ENCODE results near the gene BMPR1B. TPM values are rescaled to one million over a fixed set of nuclear protein-coding genes. Genes with fewer than 3 reads are reported as not detected.

BMPR1B gene
- total and polyA plus RNA-seq, 9 of the 15 experiments (the other 6 are each of a cell fraction or from before 2014, with no cell fraction given) = 0.01 TPM; not detected in 8

DNA sequence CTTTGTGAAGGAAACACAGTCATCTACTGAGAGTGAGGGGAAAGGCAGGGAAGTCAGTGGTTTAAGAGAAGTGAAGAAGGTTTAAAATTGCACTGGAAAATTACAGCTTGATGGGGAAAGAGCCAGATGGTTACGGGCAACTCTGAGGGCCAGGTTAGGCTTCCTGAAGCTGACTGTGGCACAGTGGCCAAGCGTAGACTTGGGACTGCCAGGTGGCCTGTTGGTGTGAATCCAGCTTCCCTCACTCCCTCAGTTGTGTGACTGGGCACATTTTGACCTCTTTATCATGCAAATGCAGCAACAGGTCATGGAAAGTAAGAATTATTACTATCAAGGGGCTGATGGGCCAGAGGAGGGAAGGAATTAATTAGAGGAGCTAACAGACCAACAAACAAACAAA lies 400.9 kb downstream of the BMPR1B start:
- in situ Hi-C loops (cut with MboI) = loop anchor here (25.0 kb wide), 1 partner anchor 354 kb away; no protein-coding TSS in a partner anchor
- BruUV-seq (replicated peaks) = no TSS peak
- ChIA-PET POLR2A (no interaction called here), CTCF (ENCODE audit: low intra/inter-chr PET ratio) (interaction anchor here (0.6 kb wide), 1 partner anchor 1904 kb away, joined by 3 read pairs; no protein-coding TSS in a partner anchor)
- no peak for FAIRE-seq
- Histone ChIP-seq H4K20me1 (replicated peaks; ENCODE audit: control insufficient read depth, insufficient read depth, low read length) (no peaks in the 10 kb centered on the region), H3K4me3 (no peak overlapping the region), H3K9me3 (replicated peaks; ENCODE audit: control insufficient read depth, insufficient read depth, low read depth, low read length) (no peaks in the 10 kb centered on the region), H3K36me3 (ENCODE audit: control insufficient read depth, insufficient read depth, low read length) (no peaks in the 10 kb centered on the region), H3K4me2 (ENCODE audit: insufficient read depth, low read length) (no peak overlapping the region), H3K9ac (ENCODE audit: insufficient read depth in 1 of 2, low read depth in 2 of 2, low read length in 2 of 2) (no peak overlapping the region), H3K79me2 (ENCODE audit: control insufficient read depth, insufficient read depth, low read length) (no peaks in the 10 kb centered on the region), H3K27me3 (ENCODE audit: control insufficient read depth in 2 of 2, insufficient read depth in 2 of 2, low read length in 2 of 2) (peaks cover 0 to 5% of the 10 kb centered on the region in 2 experiments; a peak in 3 of 5 replicates), H2AFZ (ENCODE audit: low read depth, low read length) (no peak overlapping the region), H3K27ac (ENCODE audit: extremely low read depth, low read depth, low read length) (no peak overlapping the region), H3K4me1 (replicated peaks in 1 of 2; ENCODE audit: control insufficient read depth in 2 of 2, insufficient read depth in 2 of 2, low read length in 2 of 2) (no peaks in the 10 kb centered on the region), H3K9me1 (ENCODE audit: control insufficient read depth, insufficient read depth, low read length) (no peaks in the 10 kb centered on the region)
- intact Hi-C loops (cut with micrococcal nuclease) = no loop called here
- no peak for DNase-seq (ENCODE audit: extremely low read depth in 1 of 4, low spot score in 3 of 4)
- WGBS (ENCODE audit: insufficient coverage, low coverage, missing lambda C conversion rate) = 0% methylated on average over 2 of the region's 2 CpGs
- no peak for ATAC-seq
- no peak for TF ChIP-seq MCM5 (IDR thresholded peaks at IDR 0.05; ENCODE audit: low read depth)
- TF ChIP-seq, protein P1, sequence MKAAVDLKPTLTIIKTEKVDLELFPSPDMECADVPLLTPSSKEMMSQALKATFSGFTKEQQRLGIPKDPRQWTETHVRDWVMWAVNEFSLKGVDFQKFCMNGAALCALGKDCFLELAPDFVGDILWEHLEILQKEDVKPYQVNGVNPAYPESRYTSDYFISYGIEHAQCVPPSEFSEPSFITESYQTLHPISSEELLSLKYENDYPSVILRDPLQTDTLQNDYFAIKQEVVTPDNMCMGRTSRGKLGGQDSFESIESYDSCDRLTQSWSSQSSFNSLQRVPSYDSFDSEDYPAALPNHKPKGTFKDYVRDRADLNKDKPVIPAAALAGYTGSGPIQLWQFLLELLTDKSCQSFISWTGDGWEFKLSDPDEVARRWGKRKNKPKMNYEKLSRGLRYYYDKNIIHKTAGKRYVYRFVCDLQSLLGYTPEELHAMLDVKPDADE (conservative IDR thresholded peaks at IDR 0.05; ENCODE audit: control insufficient read depth, low read depth, low read length) = no peak
- TF ChIP-seq, protein P2, sequence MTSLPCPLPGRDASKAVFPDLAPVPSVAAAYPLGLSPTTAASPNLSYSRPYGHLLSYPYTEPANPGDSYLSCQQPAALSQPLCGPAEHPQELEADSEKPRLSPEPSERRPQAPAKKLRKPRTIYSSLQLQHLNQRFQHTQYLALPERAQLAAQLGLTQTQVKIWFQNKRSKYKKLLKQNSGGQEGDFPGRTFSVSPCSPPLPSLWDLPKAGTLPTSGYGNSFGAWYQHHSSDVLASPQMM (CRISPR knock-in tag; IDR thresholded peaks at IDR 0.05) = no peak
- TF ChIP-seq ARID2 (IDR thresholded peaks at IDR 0.05) = no peak
- TF ChIP-seq, protein P3, sequence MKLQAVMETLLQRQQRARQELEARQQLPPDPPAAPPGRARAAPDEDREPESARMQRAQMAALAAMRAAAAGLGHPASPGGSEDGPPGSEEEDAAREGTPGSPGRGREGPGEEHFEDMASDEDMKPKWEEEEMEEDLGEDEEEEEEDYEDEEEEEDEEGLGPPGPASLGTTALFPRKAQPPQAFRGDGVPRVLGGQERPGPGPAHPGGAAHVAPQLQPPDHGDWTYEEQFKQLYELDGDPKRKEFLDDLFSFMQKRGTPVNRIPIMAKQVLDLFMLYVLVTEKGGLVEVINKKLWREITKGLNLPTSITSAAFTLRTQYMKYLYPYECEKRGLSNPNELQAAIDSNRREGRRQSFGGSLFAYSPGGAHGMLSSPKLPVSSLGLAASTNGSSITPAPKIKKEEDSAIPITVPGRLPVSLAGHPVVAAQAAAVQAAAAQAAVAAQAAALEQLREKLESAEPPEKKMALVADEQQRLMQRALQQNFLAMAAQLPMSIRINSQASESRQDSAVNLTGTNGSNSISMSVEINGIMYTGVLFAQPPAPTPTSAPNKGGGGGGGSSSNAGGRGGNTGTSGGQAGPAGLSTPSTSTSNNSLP (IDR thresholded peaks at IDR 0.05; ENCODE audit: borderline replicate concordance, low read depth, low read length) = no peak
